ENCODE results near the gene METTL25. TPM values are rescaled to one million over a fixed set of nuclear protein-coding genes. Genes with fewer than 3 reads are reported as not detected.
"Not testable (repeated sequence)": the region's sequence is repeated elsewhere in the genome, so short reads cannot be mapped to it uniquely, and the experiment has no call there.

Gene METTL25
- total and polyA plus RNA-seq, 7 experiments from 2014 or later = 8.6 to 27.5 (median 15.2) TPM

- CTCF ChIA-PET; POLR2A ChIA-PET; ATAC-seq; H3K9me3 Mint-ChIP-seq; H3K27ac Mint-ChIP-seq; H3K4me3 ChIP-seq (ENCODE audit: low read length); DNase-seq; H3K27ac ChIP-seq (ENCODE audit: low read depth, low read length); H3K27me3 Mint-ChIP-seq; intact Hi-C loops (cut with micrococcal nuclease); H3K9me3 ChIP-seq (ENCODE audit: control insufficient read depth in 2 of 3, low read length in 3 of 3); H3K27me3 ChIP-seq (ENCODE audit: control insufficient read depth in 2 of 2, insufficient read depth in 2 of 2, low read length in 2 of 2): not testable (repeated sequence)
- peaks cover 19 to 77% (median 67%) of the 10 kb centered on the region in 7 donors for H3K4me1 Mint-ChIP-seq
- peaks cover 26 to 29% of the 10 kb centered on the region in 2 donors for H3K4me1 ChIP-seq (ENCODE audit: control insufficient read depth in 2 of 2, insufficient read depth in 2 of 2, low read length in 2 of 2)
- H3K4me3 Mint-ChIP-seq = peak overlapping the region in 2 of 10 donors; percentile 13 to 98
- H3K36me3 ChIP-seq (ENCODE audit: control insufficient read depth in 2 of 3, insufficient read depth in 3 of 3, low read length in 3 of 3) = peaks cover 0 to 10% (median 7%) of the 10 kb centered on the region in 3 experiments
- H3K36me3 Mint-ChIP-seq = peaks cover 0 to 29% (median 20%) of the 10 kb centered on the region in 5 donors
Observed at GRCh38 chr12:82360834-82361233, 2.5 kb downstream of the METTL25 start.

- Mint-ChIP-seq H3K36me3 (peaks cover 0 to 26% (median 20%) of the 10 kb centered on the region in 5 donors), H3K4me1 (peaks cover 19 to 70% (median 64%) of the 10 kb centered on the region in 7 donors), H3K27ac (no peak overlapping the region), H3K9me3 (peaks cover 0 to 6% (median 0%) of the 10 kb centered on the region in 11 donors), H3K27me3 (peaks cover 0 to 4% (median 0%) of the 10 kb centered on the region in 5 donors), H3K4me3 (no peak overlapping the region)
- Histone ChIP-seq H3K9me3 (ENCODE audit: control insufficient read depth in 2 of 3, low read length in 3 of 3) (no peaks in the 10 kb centered on the region), H3K4me3 (ENCODE audit: low read length) (no peak overlapping the region), H3K36me3 (ENCODE audit: control insufficient read depth in 2 of 3, insufficient read depth in 3 of 3, low read length in 3 of 3) (peaks cover 0 to 5% (median under 1%) of the 10 kb centered on the region in 3 experiments), H3K27ac (ENCODE audit: low read depth, low read length) (no peak overlapping the region), H3K4me1 (ENCODE audit: control insufficient read depth in 2 of 2, insufficient read depth in 2 of 2, low read length in 2 of 2) (peaks cover 19 to 22% of the 10 kb centered on the region in 2 donors), H3K27me3 (ENCODE audit: control insufficient read depth in 2 of 2, insufficient read depth in 2 of 2, low read length in 2 of 2) (no peaks in the 10 kb centered on the region)
- ChIA-PET POLR2A (no interaction called here), CTCF (no interaction called here)
- ATAC-seq (no peak), DNase-seq (no peak)
- intact Hi-C loops (cut with micrococcal nuclease) = no loop called here
Observed at GRCh38 chr12:82361461-82361915, 3.2 kb downstream of the METTL25 start.

DNA sequence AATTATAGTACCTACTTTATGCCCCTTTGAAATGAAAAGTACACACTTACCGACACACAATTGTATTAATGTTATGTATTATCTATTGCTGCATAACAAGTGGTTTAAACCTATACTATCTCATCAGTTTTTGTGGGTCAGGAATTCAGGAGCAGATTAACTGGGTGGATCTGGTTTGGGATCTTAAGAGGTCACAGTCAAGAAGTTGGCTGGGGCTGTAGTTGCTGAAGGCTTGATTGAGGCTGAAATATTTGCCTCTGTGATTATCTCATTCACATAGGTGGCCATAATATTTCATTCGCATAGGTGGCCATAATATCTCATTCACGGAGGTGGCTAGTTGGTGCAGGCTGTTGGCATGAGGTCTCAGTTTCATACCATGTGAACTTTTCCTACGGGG, 5.7 kb downstream of the METTL25 start:
- intact Hi-C loops (cut with micrococcal nuclease) = no loop called here
- Histone ChIP-seq H3K4me1 (ENCODE audit: control insufficient read depth in 2 of 2, insufficient read depth in 2 of 2, low read length in 2 of 2) (peaks cover 8 to 10% of the 10 kb centered on the region in 2 donors), H3K27ac (ENCODE audit: low read depth, low read length) (no peak overlapping the region), H3K27me3 (ENCODE audit: control insufficient read depth in 2 of 2, insufficient read depth in 2 of 2, low read length in 2 of 2) (no peaks in the 10 kb centered on the region), H3K36me3 (ENCODE audit: control insufficient read depth in 2 of 3, insufficient read depth in 3 of 3, low read length in 3 of 3) (peaks cover 0 to 3% (median 0%) of the 10 kb centered on the region in 3 experiments), H3K9me3 (ENCODE audit: control insufficient read depth in 2 of 3, low read length in 3 of 3) (no peaks in the 10 kb centered on the region), H3K4me3 (ENCODE audit: low read length) (no peak overlapping the region)
- CTCF ChIA-PET = no interaction called here
- no peak for DNase-seq
- POLR2A ChIA-PET = no interaction called here
- Mint-ChIP-seq H3K4me1 (peaks cover 11 to 61% (median 53%) of the 10 kb centered on the region in 7 donors), H3K4me3 (no peak overlapping the region), H3K27ac (no peak overlapping the region), H3K36me3 (peaks cover 0 to 32% (median 18%) of the 10 kb centered on the region in 5 donors), H3K9me3 (peaks cover 0 to 5% (median 0%) of the 10 kb centered on the region in 11 donors), H3K27me3 (no peaks in the 10 kb centered on the region)
- ATAC-seq = no peak

GRCh38 chr12:82366197-82366596, 7.9 kb downstream of the METTL25 start:
- Mint-ChIP-seq H3K9me3 (peaks cover 0 to 8% (median 0%) of the 10 kb centered on the region in 11 donors), H3K4me3 (no peak overlapping the region), H3K27ac (no peak overlapping the region), H3K27me3 (no peaks in the 10 kb centered on the region), H3K36me3 (peaks cover 2 to 38% (median 23%) of the 10 kb centered on the region in 5 donors), H3K4me1 (peaks cover 0 to 39% (median 36%) of the 10 kb centered on the region in 7 donors)
- Histone ChIP-seq H3K27ac (ENCODE audit: low read depth, low read length) (no peak overlapping the region), H3K4me1 (ENCODE audit: control insufficient read depth in 2 of 2, insufficient read depth in 2 of 2, low read length in 2 of 2) (no peaks in the 10 kb centered on the region), H3K4me3 (ENCODE audit: low read length) (no peak overlapping the region), H3K36me3 (ENCODE audit: control insufficient read depth in 2 of 3, insufficient read depth in 3 of 3, low read length in 3 of 3) (peaks cover 0 to 3% (median 0%) of the 10 kb centered on the region in 3 experiments), H3K27me3 (ENCODE audit: control insufficient read depth in 2 of 2, insufficient read depth in 2 of 2, low read length in 2 of 2) (no peaks in the 10 kb centered on the region), H3K9me3 (ENCODE audit: control insufficient read depth in 2 of 3, low read length in 3 of 3) (no peaks in the 10 kb centered on the region)
- CTCF ChIA-PET = no interaction called here
- POLR2A ChIA-PET = no interaction called here
- ATAC-seq = no peak
- DNase-seq = no peak
- intact Hi-C loops (cut with micrococcal nuclease) = no loop called here

DNA sequence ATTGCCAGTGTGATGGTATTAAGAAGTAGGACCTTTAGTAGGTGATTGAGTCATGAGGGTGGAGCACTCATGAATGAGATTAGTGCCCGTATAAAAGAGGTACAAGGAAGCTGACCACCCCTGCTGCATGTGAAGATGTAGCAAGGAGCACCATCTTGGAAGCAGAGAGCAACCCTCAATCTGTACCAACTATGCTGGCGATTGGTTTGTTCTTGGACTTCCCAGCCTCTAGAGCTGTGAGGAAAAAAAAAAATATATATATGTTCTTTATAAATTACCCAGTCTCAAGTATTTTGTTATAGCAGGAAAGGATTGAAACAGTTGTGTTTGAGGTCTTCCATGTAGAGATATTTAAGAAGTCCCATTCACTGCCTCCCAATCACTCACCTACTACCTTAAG, 16.9 kb downstream of the METTL25 start:
- Mint-ChIP-seq H3K4me3 (no peak overlapping the region), H3K36me3 (peaks cover 9 to 68% (median 48%) of the 10 kb centered on the region in 5 donors), H3K9me3 (peaks cover 0 to 13% (median 5%) of the 10 kb centered on the region in 11 donors), H3K4me1 (peaks cover 0 to 5% (median 0%) of the 10 kb centered on the region in 7 donors), H3K27ac (no peak overlapping the region), H3K27me3 (no peaks in the 10 kb centered on the region)
- H3K4me3 ChIP-seq (ENCODE audit: low read length) = no peak overlapping the region
- ATAC-seq (no peak), DNase-seq (no peak)
- no peaks in the 10 kb centered on the region for H3K27me3 ChIP-seq (ENCODE audit: control insufficient read depth in 2 of 2, insufficient read depth in 2 of 2, low read length in 2 of 2)
- ChIA-PET POLR2A (no interaction called here), CTCF (no interaction called here)
- no peak overlapping the region for H3K27ac ChIP-seq (ENCODE audit: low read depth, low read length)
- intact Hi-C loops (cut with micrococcal nuclease) = no loop called here
- H3K36me3 ChIP-seq (ENCODE audit: control insufficient read depth in 2 of 3, insufficient read depth in 3 of 3, low read length in 3 of 3) = peaks cover 0 to 26% (median 0%) of the 10 kb centered on the region in 3 experiments
- H3K9me3 ChIP-seq (ENCODE audit: control insufficient read depth in 2 of 3, low read length in 3 of 3) = no peaks in the 10 kb centered on the region
- no peaks in the 10 kb centered on the region for H3K4me1 ChIP-seq (ENCODE audit: control insufficient read depth in 2 of 2, insufficient read depth in 2 of 2, low read length in 2 of 2)

GRCh38 chr12:82378997-82379396, 20.7 kb downstream of the METTL25 start:
- H3K4me3 ChIP-seq (ENCODE audit: low read length) = no peak overlapping the region
- Mint-ChIP-seq H3K4me3 (no peak overlapping the region), H3K27me3 (no peaks in the 10 kb centered on the region), H3K9me3 (peaks cover 0 to 8% (median 2%) of the 10 kb centered on the region in 11 donors), H3K4me1 (peaks cover 0 to 5% (median 2%) of the 10 kb centered on the region in 7 donors), H3K27ac (no peak overlapping the region), H3K36me3 (peaks cover 0 to 39% (median 17%) of the 10 kb centered on the region in 5 donors)
- H3K27ac ChIP-seq (ENCODE audit: low read depth, low read length) = no peak overlapping the region
- ChIA-PET POLR2A (no interaction called here), CTCF (no interaction called here)
- no peaks in the 10 kb centered on the region for H3K4me1 ChIP-seq (ENCODE audit: control insufficient read depth in 2 of 2, insufficient read depth in 2 of 2, low read length in 2 of 2)
- intact Hi-C loops (cut with micrococcal nuclease) = no loop called here
- peaks cover 0 to 9% (median 0%) of the 10 kb centered on the region in 3 experiments for H3K36me3 ChIP-seq (ENCODE audit: control insufficient read depth in 2 of 3, insufficient read depth in 3 of 3, low read length in 3 of 3)
- no peak for ATAC-seq
- no peak for DNase-seq
- H3K27me3 ChIP-seq (ENCODE audit: control insufficient read depth in 2 of 2, insufficient read depth in 2 of 2, low read length in 2 of 2) = no peaks in the 10 kb centered on the region
- no peaks in the 10 kb centered on the region for H3K9me3 ChIP-seq (ENCODE audit: control insufficient read depth in 2 of 3, low read length in 3 of 3)

DNA sequence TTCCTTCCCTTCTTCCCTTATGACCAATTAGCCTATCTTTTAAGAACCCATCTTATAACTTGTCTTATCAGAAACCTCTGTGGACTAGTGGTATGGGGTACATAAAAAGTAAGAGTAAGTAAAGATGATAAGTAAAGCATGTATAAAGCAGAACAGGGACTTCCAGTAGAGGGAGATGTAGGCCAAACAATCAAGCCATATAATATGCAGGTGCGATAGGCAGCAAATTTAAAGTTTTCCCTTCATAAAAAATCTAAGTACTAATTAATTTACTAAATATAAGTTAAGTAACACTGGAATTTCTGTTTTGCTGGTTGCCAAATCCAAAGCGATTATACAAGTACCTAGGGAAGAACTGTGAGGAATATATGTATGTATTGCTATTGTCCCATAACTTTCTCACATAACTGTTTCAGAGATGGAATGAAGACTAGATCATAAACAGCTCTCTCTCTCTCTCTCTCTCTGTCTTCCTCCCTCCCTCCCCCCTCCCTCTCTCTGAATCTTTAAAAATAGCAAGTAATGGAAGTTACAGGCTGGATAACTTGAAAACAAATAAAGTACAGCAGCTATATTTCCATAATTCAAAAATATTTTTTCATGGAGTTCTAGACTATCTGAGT, 25.7 kb downstream of the METTL25 start:
- POLR2A ChIA-PET = no interaction called here
- Mint-ChIP-seq H3K9me3 (no peaks in the 10 kb centered on the region), H3K27me3 (no peaks in the 10 kb centered on the region), H3K4me3 (no peak overlapping the region), H3K36me3 (peaks cover 0 to 30% (median 9%) of the 10 kb centered on the region in 5 donors), H3K4me1 (peaks cover 0 to 9% (median 4%) of the 10 kb centered on the region in 7 donors), H3K27ac (no peak overlapping the region)
- H3K4me3 ChIP-seq (ENCODE audit: low read length) = no peak overlapping the region
- no peaks in the 10 kb centered on the region for H3K4me1 ChIP-seq (ENCODE audit: control insufficient read depth in 2 of 2, insufficient read depth in 2 of 2, low read length in 2 of 2)
- no peak overlapping the region for H3K27ac ChIP-seq (ENCODE audit: low read depth, low read length)
- H3K27me3 ChIP-seq (ENCODE audit: control insufficient read depth in 2 of 2, insufficient read depth in 2 of 2, low read length in 2 of 2) = no peaks in the 10 kb centered on the region
- intact Hi-C loops (cut with micrococcal nuclease) = no loop called here
- no peaks in the 10 kb centered on the region for H3K9me3 ChIP-seq (ENCODE audit: control insufficient read depth in 2 of 3, low read length in 3 of 3)
- ATAC-seq (no peak), DNase-seq (no peak)
- CTCF ChIA-PET = interaction anchor here (1.0 kb wide), 1 partner anchor 26 kb away, joined by 3 read pairs; the partner anchor contains the start of genes CCDC59 and METTL25
- peaks cover 0 to 7% (median 0%) of the 10 kb centered on the region in 3 experiments for H3K36me3 ChIP-seq (ENCODE audit: control insufficient read depth in 2 of 3, insufficient read depth in 3 of 3, low read length in 3 of 3)
